UCSD-AML1 (cell line): ENCODE results near the gene VSIG10L2.

ENCODE experiments used
- DNase-seq: peaks from one replicate; lab custom pipeline; 2025; ENCODE audit not compliant: unreplicated experiment; lab: John Stamatoyannopoulos, UW

The VSIG10L2 gene

DNA sequence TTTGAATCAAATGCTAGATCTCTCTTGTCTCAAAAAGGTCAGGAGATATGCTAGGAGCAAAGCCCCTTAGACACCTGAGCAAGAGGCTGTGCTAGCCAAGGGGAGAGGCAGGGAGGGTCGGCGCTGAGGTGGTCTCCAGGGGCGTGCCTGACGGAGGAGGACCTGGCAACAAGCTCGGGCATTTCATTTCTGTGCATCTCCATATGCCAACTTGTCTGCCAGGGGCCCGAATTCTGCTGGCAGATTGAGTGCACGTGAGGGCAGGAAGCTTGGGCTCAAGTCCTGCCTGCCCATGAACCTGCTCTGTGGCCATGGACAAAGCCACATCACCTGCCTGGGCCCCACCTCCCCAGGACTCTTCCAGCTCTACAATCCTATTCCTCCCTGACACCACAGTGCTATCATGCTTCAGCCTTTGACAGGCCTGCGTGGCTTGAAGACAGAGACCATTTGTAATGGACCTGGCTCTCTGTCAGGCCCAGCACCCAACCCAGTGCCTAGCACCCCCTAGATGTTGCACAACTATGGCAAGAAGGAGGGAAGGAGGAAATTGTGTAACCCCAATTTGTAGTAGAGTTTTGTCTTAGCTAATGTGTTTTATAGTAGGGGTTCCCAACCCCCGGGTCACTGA lies 16.3 kb upstream of the VSIG10L2 start:
- DNase-seq: no peak

DNA sequence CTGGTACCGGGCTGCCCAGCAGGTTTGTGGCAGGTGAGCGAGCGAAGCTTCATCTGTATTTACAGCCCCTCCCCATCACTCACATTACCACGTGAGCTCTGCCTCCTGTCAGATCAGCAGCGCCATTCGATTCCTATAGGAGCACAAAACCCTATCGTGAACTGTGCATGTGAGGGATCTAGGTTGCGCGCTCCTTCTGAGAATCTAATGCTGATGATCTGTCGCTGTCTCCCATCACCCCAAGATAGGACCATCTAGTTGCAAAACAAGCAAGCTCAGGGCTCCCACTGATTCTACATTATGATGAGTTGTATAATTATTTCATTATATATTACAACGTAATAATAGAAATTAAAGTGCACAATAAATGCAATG lies 15.8 kb upstream of the VSIG10L2 start:
- DNase-seq: no peak

DNA sequence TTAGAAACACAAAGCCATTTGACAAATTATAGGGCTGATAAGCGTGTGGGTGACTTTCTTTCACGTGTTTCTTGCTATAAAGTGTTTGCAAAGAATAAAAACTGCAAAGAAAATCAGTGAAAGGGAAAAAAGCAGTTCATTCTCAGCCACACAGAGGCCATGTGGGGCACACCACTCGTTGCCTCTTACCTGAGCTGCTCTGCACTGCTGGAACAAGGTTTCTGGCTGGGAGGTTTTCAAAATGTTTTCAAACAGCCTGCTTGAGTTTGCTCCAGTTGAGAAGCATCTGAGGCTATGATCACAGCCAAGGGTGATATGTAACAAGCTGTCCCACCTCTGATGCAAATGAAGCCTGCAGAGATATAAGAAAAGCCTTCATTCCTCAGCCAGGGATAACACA lies 14.7 kb upstream of the VSIG10L2 start:
- no peak for DNase-seq

DNA sequence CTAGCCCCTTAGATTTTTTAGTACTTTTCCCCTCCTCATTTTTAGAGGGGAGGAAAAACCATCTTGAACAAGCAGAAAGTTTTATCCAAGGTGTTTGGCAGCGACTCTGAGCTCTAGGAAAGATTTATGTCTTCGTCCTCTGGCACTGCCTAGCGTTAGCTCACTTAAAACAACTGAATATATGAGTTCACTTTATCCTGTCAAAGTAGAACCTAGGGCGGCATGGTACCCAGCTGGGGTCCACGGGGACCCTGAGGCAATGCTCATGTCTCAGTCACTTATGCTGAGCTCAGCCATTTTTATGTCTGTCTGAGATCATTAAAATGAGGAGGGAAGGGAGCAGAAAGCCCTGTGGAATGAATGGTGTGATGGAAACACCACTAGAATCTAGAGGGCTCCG lies 14.2 kb upstream of the VSIG10L2 start:
- no peak for DNase-seq

DNA sequence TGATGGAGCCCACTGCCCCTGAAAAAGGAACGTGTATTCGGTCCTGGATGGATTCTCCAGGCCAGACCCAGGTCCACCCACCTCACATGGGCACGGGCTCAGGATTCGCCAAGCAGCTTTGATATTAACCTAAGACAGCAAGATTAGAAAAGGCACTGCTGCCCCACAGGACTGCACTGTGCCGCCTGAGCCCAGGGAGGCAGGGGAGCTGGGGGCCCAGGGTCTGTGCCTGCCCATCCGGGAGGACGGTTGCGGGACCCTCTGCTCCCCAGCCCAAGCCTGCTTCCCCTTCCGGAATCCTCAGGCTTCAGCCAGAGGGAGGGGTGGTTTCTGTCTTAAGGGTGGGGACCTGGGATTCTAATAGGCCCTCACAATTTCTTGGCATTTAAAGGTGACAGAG lies 13.5 kb upstream of the VSIG10L2 start:
- no peak for DNase-seq

DNA sequence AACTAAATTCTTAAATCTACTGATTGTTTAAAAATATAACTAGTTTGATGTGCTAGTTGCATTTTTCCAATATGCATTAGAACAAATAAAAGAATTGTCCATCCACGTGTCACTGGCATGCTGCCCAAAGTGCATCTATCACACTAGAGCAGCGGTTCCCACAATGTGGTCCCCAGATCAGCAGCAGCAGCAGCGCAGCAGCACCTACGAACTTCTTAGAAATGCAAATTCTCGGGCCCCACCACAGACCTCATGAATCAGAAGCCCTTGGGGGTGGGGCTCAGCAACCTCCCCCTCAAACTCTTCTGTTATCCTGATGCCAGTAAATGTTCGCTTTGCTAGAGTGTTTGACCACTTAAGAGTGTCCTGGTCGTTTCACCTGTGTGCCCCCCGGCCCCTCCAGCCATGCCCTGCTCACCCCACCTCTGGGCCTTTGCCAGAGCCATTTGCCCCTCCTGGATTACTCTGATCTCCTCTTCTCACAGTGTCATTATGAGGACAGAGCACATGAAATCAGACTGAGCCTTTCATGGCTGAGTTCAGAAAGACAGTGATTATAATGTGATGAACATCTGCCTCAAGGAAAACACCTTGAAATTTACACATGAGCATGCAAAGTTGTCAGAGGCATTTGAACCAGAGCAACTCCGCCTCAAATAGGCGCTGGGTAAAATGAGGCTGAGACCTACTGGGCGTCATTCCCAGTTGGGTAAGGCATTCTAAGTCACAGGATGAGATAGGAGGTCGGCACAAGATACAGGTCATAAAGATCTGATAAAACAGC lies 12.6 kb upstream of the VSIG10L2 start:
- no peak for DNase-seq

DNA sequence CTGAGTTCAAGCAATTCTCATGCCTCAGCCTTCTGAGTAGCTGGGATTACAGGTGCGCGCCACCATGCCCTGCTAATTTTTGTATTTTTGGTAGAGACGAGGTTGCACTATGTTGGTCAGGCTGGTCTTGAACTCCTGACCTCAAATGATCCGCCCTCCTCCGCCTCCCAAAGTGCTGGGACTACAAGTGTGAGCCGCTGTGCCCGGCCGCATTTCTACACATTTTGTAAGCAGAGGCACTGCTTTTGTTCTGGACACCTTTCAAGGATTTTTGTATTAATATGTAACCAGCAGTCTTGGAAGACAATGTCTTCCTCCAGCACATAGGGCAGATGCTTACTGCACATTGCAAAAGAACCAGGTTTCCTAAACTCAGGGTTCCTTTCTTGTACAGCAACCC lies 11.4 kb upstream of the VSIG10L2 start:
- DNase-seq: no peak

DNA sequence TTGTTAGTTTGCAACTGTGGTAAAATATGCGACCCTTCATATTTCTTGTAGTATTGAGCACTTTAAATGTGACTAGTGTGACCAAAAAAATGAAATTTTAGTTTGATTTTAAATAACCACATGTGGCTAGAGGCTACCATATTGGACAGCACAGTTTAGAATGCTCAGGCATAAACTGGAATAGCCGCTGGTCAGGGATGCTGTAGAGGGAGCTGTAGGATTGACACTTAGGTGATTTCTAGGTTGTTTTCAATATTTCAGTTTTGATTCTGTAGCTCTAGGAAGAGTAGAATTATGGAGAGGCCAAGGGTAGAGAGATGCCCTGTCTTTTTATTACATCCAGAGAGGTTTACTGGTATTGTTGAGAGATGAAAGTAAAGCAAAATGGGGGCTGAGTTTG lies 10.8 kb upstream of the VSIG10L2 start:
- no peak for DNase-seq

DNA sequence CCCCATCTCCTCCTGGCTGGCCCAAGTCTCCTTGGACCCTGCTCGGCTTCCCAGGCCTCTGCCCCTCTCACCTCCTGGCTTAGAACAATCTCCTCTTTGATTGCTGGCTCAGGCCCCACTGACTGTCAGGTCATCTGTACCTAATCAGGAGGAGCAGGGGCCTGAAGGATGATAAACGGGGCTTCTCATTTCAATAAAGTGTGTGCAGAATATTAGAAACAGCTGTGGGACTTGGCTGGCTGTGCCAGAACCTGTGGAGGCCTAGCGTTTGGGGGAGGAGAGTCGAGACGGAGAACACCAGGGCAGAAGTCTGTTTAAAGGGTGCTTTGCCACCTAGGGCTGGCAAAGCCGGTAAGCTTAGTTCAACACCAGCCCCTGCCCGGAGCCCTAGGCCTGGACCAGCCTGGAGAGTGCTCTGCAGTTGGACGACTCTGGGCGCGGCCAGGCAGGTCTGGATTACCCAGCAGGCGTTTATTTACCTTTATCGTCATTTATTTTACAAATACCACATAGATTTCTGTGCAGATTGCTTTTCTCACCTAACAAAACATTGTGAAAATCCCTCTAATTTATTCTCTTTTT lies 10.1 kb upstream of the VSIG10L2 start:
- no peak for DNase-seq

DNA sequence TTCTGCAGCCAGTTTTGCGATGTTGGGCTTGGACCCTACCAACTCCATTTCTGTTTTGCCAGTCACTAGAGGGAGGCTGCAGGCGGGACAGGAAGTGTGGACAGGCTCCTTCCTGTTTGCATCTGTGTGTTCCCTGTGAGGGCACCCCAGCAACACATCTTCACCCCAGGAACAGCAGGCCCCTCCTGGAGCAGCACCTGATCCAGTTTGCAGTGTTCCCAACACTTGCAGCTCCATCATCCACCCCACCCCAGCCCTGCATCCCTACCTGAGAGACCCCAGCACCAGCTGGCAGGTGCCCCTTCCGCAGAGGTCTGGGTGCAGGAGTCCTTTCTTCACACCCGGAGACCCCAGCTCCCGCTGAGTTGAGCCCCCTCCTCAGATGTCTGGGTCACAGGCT lies 7.4 kb upstream of the VSIG10L2 start:
- DNase-seq: no peak

DNA sequence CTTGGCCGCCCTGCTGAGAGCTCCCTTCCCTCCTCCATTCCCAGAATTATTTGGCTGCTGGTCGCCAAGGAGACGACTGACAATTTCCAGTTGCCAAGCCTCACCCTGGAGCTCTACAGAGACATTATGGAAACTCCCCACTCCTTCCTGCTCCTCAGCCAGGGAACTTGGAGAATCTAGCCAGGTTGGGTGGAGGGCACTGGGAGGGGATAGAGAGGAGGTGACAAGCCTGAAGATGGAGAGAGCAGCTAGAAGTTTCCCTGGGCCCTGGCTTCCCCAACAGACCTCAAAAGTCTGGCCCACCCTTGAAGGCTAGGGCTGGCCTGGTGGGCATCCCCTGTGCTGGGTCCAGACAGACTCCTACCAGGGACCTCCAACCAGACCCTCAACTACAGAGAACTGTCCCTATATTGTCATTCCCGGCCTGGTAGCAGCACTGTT lies 6.7 kb upstream of the VSIG10L2 start:
- DNase-seq: no peak

DNA sequence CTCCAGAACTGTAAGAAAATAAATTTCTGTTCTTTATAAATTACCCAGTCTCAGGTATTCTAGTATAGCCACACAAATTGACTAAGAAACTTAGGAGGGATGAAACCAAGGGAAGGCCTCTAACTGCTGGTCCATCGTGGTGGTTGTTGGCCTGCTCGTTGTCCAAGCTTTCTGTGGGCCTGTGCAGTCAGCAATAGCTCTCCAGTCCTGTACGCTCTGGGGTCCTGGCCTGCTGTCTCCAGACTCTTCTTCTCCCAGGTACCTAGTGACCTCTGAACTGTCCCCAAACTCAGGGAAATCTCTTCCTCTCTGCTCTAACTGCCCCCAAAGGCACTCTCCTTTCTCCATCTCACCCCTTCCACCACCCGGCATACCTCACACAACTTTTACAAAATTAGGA lies 5.7 kb upstream of the VSIG10L2 start:
- DNase-seq: no peak

DNA sequence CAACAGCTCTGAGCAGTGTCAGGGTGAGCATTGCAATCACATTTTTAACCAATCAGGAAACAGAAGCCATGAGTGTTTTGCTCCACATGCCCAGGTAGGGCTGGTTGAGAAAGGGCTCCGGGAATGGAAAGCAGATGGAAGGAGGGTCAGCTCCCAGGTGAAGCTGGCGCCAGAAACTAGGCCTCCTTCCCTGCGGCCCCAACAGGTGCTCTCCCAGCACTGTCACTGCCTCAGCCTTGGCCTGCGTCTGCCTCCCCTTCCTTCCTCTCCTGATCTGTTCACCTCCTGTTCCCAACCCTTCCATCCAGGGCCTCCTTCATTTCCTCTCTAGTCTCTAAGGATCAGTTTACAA lies 4.6 kb upstream of the VSIG10L2 start:
- DNase-seq: no peak

DNA sequence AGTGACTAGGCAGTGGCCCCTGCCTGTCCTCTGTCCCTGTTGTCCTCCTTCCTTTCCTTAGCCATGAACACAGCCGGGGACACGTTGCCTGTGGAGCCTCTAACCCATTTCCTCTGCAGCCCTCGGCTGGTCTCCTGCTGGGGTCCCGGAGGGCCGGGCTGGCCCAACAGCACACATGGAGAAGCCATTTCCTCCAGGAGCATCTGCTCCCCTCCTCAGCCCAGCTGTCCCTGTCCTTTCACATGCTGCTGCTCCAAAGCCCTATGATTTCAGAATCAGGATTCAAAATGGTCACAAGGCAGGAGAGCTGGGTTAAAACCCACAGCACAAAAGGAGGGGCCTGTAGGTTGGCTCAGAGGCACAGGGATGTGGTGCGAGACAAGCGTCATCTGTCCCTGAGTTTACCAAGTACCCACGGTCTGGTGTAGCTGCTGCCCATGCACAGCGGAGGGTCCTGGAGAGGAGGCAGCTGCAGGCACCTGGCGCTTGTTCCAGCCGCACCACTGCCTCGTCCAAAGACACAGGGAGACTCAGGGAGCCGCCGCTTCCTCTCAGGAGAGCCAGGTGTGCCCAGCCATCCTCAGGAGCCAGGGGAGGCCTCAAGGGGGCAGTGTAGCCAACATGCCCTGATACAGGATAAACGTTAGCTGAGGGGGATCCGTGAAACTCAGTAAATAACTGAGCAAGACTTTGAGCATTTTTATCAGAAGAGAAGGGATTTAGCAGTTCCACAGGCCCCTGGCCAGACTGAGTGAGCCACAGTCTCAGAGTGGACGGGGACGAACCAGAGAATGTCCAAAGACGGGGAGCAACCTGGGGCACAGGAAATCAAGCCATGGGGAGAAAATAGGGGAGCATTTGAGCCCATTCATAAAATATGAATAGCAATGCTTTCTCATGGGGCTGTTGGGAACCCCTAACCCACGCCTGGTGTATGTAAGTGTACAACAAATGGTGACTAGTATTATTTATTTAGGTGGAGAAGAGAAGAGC lies 3.9 kb upstream of the VSIG10L2 start:
- peak; percentile 30 for DNase-seq

DNA sequence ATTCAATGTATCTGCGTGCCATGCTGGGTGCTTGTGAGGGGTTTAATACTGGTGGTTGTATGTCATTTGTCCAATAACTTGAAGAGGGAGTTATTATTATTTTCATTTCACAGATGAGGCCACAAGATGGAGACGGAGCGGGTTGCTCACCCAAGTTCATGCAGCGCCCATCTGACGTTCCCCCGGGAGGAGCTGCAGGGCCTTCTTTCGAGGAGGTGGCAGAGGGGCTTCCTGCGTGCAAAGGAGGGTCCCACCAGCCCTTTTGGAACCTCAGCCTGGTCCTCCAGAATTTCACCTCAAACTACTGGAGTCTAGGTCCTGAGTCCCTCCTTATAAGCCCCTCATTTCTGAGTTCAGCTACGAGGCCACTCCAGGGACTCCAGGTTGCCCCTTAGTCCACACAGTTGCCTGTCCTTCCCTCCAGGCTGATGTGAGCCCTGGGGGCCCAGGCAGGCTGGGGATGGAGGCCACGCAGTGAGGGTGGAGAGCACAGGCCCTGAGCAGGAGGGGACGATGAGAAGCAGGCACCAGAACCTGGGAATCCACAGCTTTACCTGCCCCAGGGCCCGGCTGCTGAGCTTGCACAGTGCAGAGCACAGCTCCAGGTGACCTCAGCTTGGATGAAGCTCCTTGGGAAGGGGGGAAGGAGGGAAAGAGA lies 2.9 kb upstream of the VSIG10L2 start:
- no peak for DNase-seq

DNA sequence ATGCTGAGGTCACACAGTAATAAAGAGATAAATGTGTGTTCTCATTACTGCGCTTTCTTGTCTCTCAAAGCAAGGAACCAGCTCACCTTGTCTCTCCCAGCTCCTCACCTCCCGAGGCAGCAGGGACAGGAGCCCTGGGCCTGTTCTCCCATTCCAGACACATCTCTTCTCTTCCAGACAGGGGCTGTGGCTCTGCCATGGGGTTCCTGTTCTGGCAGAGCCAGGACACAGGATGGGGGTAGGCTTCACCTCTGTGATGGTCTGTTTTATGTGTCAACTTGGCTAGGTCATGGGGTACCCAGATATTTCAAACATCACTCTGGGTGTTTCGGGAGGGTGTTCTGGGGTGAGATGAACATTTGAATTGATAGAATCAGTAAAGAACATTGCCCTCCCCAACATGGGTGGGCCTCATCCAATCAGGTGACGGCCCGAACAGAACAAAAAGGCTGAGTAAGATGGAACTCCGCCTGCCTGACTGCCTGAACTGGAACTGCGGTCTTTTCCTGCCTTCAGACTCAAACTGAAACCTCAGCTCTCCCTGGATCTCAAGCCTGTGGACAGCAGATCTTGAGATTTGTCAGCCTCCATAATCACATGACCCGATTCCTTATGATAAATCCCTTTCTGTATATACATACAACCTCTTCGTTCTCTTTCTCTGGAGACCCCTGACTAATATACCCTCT lies 2.0 kb upstream of the VSIG10L2 start:
- DNase-seq: no peak

DNA sequence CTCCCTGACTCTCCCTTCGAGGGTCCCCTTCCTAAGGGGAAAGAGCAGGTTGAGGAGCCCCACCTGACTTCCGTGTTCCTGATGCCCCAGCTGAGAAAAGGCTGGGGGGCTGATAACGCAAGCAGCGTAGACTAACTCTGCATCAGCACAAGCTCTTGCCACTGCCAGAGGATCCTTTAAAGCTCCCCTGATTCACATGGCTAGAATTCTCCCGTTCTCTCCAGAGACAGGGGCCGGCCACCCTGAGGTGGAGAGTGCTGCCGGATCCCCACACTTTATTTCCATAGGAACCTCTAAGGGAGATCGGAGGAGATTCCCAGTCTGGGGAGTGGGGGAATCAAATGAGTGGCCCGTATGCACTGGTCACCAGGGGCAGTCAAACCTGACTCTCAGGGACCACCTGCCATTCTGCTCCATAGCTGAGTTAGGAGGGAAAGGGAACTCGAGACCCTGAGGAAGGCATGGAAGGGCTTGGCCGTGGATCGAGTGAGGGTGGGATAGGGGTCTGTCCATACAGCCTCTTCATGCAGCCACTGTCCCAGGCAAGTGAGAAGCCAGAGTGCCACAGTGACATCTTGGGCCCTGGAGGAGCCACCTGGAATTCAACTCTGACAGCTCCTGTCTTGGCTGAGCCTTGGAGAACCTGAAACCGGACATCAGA lies 1.4 kb upstream of the VSIG10L2 start:
- DNase-seq: no peak

DNA sequence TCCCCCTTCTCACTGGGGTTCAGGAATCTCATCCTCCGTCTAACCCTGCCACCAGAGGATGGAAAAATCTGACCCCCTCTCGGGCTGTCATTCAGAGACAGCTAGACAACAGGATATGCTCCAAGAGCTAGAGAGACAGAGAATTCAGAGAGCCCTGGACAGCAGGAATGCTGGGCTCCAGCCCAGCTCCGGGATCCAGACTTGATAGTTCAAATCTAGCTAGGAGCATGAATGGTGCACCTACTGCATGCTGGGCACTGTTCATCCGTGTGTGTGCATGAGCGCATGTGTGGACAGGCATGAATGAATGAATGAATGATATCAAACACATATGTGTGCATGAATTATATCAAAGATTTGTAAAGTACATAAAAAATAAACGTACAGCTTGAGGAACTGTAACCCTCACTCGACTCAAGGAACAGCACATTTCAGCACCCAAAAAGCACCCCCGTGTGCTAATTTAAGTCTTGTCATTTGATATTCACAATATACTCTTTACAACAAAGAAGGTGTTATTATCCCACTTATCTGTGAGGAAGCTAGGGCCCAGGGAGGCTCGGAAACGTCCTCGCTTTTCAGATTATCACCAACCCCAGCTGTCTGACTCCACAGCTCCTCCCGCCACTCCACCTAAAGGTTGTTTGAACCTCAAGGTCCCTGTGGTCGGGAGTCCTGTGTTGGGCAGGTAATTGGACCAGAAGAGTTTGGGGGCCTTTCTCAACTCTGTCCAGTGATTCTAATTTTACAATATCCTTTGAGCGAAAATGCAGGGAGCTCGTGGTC lies 640 bp upstream of the VSIG10L2 start:
- no peak for DNase-seq
